GM21526 (cell line): ENCODE data around the gene TMEM255B.
"Not testable (repeated sequence)": the region's sequence is repeated elsewhere in the genome, so short reads cannot be mapped to it uniquely, and the experiment has no call there.

Experiments used
- ATAC-seq: cut with Tn5 transposase; IDR thresholded peaks from one replicate; pipeline ENCODE4 v1.9.1; 2021; ENCODE audit warnings: moderate library complexity; ENCODE audit not compliant: unreplicated experiment, low FRiP score

TMEM255B gene

DNA sequence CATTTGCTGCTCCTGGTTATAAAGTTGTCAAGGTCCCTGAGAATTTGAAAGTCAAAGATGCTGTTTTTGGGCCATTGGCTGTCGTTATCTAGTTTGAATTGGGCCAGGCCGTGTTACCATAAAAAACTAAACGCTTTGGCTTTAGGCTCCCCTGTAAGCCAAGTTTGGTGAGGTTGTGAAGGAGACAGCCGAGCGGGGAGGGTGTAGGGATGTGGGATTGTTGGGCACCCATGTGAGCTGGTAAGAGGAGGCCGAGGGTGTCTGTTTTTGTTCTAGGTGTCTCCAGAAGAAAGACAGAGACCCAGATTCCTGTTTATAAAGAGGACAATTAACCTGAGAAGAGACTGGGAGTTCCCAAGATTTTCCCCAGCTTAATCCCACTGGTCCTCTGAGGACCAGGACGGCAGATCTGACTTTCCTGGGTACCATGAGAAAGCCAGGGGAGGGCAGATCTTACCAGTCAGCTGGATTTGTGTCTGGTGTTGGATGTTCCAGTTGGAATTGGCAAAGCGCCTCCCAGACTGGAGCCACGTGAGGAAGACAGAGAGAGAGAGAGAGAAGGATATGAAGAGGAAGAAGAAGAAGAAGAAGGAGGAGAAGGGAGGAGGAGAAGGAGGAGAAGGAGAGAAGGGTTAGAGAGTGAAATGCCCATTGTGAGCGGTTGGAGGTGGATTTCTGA lies 25.1 kb downstream of the TMEM255B start:
- no peak for ATAC-seq

DNA sequence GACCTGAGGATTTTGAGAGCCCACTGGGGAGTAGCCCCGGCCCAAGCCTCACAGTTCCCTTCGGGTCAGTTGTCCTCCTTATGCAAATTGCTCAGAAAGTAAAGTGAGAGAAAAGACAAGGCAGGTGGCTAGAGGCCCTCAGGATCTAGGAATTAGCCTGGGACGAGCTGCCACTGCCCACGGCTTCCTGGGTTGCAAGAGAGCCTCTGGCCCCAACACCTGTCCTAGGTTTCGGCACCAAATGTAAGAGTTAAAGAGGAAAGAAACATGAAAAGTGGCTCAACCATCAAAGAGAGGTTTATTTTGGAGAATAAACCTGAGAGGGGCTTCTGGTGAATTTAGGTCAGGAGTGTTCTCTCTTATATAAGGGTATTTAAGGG lies 25.6 kb downstream of the TMEM255B start:
- no peak for ATAC-seq

DNA sequence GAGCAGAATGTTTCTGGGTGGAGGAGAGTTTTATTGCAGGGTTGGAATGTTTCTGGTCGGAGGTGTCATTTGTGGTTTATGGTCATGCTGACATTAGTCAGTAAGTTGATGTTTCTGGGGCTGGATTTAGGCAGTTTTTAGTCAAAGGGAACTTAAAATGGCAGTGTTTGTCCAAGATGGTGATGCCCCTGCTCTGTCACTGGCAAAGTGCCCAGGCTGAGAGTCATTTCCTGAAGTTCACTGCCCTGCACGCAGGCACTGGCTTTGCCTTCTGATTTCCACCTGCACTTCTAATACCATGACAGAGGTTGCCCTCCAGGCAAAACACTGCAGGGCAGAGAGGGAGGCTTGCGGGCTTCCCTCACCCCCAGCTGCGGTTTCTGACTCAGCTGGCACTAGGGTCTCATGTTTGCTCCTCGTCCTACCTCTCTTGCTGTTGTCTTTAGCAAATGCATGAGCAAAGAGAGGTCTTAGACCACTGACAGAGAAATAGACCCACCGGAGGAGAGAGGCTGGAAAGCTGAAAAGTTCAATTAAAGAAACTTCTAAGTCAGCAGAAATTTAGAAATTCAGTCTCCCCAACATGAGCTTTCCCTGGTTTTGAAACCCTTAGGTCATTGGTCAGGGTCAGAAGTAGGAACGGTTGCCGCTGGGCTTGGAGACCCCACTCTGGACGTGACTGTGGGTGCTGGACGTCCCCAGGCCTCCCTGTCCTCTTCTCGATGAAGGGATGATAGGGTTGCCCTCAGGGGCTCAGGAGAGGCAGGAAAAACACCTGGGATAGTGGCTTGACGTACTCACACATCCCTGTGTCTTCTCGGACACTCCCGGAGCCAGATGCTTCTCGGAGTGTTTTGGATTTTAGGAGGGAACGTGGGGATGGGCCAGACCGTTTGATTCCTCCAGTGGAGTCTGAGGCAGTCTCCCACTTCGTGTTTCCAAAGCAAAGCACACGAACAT lies 26.3 kb downstream of the TMEM255B start:
- no peak for ATAC-seq

DNA sequence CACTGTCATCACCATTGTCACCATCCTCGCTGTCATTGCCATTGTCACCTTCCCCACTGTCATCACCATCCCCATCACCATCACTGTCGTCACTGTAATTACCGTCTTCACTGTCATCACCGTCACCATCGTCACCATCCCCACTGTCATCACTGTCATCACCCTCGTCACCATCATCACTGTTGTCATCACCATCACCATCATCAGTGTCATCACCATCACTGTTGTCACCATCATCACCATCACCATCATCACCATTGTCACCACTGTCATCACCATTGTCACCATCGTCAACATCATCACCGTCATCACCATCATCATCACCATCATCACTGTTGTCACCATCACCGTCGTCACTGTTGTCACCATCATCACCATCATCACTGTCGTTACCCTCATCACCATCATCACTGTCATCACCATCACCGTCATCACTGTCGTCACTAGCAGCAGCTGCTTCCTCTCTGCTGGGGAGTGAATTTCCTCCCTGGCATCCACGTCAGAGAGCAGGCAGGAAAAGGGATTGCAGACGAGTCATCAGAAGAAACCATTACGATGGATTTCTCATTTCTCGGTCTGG lies 27.3 kb downstream of the TMEM255B start:
- ATAC-seq: no peak

DNA sequence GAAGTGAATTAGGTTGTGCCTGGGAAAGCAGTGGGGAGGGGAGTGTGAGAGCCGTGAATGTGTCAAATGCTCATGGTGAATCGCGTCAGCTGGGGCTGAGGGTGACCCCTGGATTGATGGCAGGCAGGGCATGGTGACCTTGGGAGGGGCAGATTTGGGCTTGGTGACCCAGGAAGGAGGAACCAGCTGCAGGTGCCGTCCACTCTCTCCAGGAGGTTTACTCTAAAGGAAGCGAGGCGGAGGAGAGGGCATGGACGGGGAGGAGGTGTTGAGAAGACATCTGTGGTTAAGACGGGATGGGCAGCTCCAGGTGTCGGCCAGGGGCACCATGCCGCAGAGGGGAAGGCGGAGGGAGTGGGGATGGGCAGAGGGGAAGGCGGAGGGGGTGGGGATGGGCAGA lies 28.7 kb downstream of the TMEM255B start:
- no peak for ATAC-seq

DNA sequence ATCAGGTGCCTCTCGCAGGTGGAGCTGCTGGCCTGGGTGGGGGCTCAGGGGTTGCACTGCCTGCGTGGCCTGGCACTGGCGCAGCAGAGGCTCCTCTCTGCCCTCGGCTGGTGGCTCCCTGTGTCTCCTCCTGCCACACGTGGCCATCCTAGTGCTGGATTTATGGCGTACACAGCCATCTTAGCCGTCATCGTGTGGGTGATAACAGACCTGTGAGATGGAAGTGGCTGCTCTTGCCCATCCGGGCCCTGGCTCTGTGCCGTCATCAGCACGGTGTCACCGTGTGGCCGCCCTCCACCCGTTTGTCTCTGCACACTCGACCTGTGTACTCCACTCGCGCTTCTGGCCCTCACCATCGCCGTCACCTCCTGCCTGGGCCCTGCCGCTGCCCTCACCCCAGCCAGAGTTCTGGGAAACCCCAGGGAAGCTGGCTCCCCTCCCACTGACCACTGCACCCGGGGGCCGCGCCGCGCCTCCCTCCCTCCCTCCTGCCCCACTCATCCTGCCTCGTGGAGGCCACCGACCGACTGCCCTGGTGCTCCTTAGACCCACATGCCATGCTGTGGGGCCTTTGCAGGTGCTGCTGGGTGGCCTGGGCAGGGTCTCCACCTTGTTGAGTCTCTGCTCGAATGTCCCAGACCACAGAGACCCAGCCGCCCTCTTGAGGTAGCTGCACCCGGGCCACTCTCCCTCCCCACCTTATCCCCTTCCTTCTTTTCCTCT lies 29.5 kb downstream of the TMEM255B start:
- no peak for ATAC-seq

DNA sequence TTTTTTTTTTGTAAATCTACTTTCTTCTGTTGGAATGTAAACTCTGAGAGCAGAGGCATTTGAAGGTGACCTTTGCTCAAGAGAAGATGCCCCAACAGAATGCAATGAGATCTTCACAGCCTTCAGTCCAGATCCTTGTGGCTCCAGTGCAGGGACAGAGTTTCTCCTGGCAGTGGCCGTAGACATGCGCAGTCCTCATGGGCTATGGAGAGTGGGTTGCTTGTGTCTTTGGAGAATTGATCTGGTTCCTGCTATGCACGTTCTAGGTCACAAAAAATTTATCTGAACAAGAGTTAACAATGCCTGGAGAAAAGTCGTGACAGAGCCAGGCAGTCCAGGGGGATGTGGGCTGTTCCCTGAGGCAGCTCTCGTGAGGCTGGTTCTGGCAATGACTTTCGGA lies 30.1 kb downstream of the TMEM255B start:
- ATAC-seq: no peak

DNA sequence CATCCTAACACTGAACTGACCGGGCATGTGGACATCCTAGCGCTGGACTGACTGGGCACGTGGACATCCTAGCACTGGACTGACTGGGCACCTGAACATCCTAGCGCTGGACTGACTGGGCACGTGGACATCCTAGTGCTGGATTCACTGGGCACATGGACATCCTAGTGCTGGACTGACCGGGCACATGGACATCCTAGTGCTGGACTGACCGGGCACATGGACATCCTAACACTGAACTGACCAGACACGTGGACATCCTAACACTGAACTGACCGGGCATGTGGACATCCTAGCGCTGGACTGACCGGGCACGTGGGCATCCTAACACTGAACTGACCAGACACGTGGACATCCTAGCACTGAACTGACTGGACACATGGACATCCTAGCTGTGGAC lies 30.9 kb downstream of the TMEM255B start:
- not testable (repeated sequence) for ATAC-seq

DNA sequence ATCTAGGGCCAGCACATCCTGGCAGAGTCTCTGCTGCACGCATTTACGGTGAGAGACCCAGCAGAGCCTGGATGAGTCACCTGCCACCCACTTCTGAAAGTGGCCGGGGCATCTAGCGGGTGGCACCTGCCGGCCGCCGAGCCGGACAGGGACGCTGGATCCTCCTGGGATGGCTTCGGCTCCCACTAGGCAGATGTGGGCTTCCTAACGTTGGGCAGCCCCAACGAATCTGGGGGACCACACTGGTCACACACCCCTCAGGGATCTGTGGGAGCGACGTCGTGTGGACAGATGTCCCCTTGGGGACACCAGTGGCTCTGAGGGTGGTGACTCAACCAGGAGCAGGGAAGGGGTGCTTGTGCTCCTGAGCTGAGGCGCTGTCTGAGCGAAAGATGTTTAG lies 32.2 kb downstream of the TMEM255B start:
- ATAC-seq: no peak

DNA sequence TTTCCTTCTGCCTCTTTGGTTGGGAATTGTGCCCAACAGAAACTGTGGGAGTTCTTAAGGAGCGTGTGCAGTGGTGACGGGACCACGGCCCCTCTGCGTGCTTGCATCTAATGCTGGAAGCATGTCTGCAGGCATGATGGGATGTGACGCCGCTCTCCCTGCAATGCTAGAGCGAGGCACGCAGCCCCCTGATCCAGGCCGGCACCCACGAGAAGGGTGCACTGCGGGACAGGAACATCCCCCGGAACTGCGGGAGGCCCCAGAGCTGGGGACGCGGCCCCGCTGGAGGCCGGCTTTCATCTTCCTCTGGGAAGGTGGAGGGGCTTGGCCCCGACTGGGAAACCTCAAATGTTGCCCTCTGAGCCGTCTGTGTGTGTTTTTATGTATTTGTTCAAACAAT lies 32.7 kb downstream of the TMEM255B start:
- no peak for ATAC-seq

DNA sequence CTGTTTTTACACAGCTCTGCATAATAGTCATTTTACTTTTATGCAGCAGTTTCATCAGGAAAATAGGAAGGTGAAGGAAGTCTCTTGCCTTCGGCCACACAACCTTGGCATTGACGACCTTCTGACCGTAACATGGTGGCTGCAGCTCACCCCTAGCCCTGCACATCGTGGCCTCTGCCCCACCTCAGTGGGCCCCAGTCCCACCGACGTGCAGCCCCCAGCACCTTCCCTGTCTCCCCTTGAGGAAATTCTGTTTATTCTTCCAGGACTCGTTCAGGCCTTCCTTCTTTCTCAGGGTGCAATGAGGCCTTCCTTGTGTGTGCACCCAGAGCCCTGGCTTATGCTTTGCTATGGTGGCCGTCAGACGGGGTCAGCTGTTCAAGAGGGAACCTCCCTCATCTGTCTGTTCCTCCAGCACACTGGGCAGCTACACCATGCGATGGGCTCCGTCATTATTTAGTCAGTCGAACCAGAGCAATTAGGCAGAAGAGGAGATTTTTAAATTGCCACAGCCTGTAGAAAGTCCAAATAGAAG lies 33.3 kb downstream of the TMEM255B start:
- no peak for ATAC-seq

DNA sequence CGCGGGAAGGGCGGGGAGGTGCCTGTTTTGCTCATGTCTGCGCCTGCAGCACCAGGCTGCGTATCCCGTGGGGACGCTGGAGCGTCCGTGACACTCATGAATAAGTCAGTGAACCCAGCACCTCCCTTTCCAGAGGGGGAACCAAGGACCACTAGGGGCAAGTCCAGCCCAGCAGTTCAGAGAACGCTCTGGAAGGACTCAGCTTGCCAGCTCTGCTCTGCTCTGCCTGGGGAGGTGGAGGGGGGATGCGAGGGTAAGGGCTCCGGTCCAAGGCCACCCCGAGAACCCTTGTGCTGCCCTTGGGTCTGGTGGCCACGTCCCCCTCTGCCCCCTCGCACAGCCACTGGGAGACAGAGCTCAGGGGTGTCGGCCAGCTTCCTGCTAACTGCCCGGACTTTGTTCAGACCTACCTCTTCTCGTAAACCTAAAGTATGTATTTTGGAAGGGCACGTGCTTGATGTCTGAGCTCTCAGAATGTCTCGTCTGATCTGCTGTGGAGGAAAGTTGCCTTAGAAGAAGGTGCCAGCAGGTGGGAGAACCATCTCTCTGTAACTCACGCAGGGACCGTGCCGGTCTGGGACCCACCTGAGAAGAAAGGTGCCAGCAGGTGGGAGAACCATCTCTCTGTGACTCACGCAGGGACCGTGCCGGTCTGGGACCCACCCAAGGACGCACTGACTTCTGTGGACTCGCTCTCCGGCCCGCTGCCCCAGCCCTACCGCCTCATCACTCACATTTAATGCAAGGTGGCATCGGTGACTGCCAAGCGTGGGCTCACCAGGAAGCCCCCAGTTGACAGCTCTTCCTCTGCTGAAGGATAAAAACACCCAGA lies 34.1 kb downstream of the TMEM255B start:
- no peak for ATAC-seq

DNA sequence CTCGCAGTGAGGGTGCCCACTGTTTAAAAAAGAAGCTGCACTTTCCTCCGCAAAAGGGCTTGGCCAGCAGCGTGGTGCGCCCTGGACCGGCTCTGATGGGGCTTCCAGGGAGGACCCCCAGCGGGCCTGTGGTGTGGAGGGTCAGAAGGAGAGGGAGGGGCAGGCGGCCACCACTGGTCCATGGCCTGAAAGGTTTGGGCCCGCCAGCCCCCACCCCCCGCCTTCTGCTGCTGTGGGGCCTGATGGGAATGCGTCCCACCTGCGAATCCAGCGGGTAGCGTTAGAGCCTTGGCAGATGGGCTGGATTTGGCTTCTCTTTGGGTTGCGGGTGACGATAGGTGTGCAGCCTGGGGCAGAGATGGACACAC lies 34.7 kb downstream of the TMEM255B start:
- ATAC-seq: no peak

DNA sequence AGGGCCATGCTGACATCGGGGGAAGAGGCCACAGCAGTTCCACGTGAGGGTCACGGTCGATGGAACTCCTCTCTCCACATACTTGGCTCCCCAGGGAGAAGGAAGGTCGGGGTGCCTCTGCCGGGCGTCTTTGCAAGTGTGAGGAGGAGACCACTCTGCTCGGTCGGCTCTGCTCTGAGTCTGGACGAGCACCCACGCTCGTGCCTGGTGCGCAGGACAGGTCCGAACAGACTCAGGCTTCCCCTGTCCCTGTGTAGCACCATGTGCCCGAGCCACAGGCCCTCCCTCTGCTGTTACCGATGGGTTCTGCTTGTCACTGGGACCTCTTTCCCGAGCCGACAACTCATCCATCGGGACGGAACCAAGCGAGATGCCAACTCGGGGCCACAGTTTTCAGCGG lies 35.1 kb downstream of the TMEM255B start:
- ATAC-seq: no peak

DNA sequence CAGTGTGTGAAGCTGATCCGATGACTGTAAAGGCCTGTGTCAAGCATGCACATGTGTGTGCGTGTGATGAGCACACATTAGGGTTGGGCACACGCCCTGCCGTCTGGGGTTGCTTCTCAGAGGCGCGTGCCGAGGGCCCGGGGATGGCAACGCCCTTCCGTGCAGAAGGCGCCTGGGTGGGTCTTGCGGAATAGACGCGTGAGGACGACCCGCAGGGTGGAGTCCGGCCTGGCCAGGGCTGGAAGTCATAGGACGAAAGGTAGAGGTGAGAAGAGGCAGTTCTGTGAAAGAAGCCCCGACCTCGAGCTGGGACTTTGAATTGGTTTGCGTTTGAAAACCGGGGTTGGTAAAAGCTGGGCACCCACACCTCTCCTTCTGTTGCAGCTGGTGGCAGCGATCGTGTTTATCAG lies 35.7 kb downstream of the TMEM255B start:
- ATAC-seq: no peak

DNA sequence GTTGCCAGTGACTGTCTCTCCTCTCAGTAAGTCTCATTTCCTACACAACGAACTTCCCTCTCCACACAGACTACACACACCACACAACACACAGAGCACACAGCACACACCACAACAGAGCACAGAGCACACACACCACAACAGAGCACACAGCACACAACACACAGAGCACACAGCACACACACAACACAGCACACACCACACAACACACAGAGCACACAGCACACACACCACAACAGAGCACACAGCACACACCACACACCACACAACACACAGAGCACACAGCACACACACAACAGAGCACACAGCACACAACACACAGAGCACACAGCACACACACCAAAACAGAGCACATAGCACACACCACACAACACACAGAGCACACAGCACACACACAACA lies 36.3 kb downstream of the TMEM255B start:
- not testable (repeated sequence) for ATAC-seq

DNA sequence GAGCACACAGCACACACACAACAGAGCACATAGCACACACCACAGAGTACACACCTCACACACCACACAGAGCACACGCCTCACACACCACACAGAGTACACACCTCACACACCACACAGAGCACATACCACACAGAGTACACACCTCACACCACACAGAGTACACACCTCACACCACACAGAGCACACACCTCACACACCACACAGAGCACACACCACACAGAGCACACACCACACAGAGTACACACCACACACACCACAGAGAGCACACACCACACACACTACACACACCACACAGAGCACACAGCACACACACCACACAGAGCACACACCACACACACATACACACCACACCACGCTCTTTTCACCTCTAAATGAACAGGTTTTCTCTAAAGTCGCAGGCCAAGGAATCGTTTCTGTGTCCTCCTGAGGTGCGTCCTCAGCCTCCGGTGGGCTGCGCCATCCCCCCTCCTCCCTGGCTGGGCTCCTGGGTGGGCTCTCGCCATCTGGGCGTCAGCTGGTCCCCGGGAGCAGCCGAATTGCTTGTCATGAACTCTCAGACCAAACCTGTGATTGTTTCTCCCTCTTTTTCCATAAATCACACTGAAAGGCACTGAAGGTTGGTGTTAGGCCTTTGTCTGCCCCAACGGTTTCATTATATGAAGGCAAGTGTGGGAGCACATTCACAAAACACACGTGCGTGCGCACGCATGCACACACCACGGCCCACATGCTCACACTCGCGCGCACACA lies 37.4 kb downstream of the TMEM255B start:
- no peak for ATAC-seq

DNA sequence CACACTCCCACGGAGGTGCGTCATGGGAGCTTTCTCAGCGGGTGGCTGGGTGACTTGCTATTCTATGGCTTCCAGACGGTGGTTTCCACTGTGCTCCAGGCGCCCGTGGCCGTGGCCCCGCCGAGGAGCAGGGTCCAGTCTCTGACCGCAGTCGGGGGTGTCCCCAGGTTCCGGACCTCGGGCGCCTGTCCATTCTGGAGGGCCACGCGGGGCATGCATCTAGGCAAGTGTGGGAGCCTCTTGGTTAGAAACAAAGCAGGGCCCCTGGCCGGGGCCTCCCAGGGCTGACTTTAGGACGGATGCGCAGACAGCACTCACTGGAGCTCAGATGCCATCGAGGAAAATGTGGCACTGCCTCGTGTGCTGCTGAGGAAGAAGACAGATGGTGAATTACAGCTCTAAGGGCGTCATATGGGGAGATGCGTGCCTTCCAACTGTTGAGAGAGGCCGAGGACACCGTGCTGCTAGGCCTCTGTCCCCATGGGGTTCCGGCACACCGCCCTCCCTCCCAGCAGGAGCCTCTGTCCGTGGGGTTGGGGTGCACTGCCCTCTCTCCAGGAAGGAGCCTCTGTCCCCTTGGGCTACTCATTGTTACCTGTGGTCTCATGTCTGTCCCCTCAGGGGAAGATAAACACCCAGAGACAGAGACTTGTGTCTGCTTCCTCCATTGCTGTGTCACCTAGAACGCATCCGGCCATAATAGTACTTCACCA lies 38.1 kb downstream of the TMEM255B start:
- no peak for ATAC-seq
